ENCODE data around the gene NR2F6.

NR2F6 gene

GRCh38 chr19:17202249-17202648 lies 43.5 kb downstream of the NR2F6 start:
- Histone ChIP-seq H3K4me2 (ENCODE audit: low read length) (no peak overlapping the region), H3K9me2 (replicated peaks; ENCODE audit: control insufficient read depth, low read length) (no peaks in the 10 kb centered on the region), H3K27me3 (ENCODE audit: control insufficient read depth, low read length) (no peaks in the 10 kb centered on the region), H3K9me3 (ENCODE audit: control insufficient read depth, insufficient read depth, low read length) (no peaks in the 10 kb centered on the region), H3K27ac (ENCODE audit: low read depth, low read length) (no peak overlapping the region), H4K20me1 (ENCODE audit: control insufficient read depth, insufficient read depth, low read depth, low read length) (no peaks in the 10 kb centered on the region), H3K4me3 (ENCODE audit: low read length) (no peak overlapping the region), H3K36me3 (ENCODE audit: control insufficient read depth, low read length) (peaks cover 80% of the 10 kb centered on the region), H3K4me1 (ENCODE audit: control insufficient read depth, low read length) (peaks cover 16% of the 10 kb centered on the region), H3F3A (ENCODE audit: control insufficient read depth, insufficient read depth) (no peaks in the 10 kb centered on the region), H3K79me2 (ENCODE audit: control insufficient read depth, low read length) (no peaks in the 10 kb centered on the region)
- TF ChIP-seq EZH2phosphoT487 (IDR thresholded peaks at IDR 0.05; ENCODE audit: borderline replicate concordance, low read length) (no peak), CTCF (IDR thresholded peaks at IDR 0.05; ENCODE audit: low read depth, low read length, poor library complexity, severe bottlenecking) (no peak)

GRCh38 chr19:17200408-17201079 lies 45.2 kb downstream of the NR2F6 start:
- H3K4me2 ChIP-seq (ENCODE audit: low read length) = no peak overlapping the region

GRCh38 chr19:17197666-17198065 lies 48.1 kb downstream of the NR2F6 start:
- Histone ChIP-seq H3K9me2 (replicated peaks; ENCODE audit: control insufficient read depth, low read length) (no peaks in the 10 kb centered on the region), H3K4me2 (ENCODE audit: low read length) (no peak overlapping the region), H3K79me2 (ENCODE audit: control insufficient read depth, low read length) (no peaks in the 10 kb centered on the region), H4K20me1 (ENCODE audit: control insufficient read depth, insufficient read depth, low read depth, low read length) (no peaks in the 10 kb centered on the region), H3K36me3 (ENCODE audit: control insufficient read depth, low read length) (peaks cover 82% of the 10 kb centered on the region), H3F3A (ENCODE audit: control insufficient read depth, insufficient read depth) (no peaks in the 10 kb centered on the region), H3K4me3 (ENCODE audit: low read length) (no peak overlapping the region), H3K27me3 (ENCODE audit: control insufficient read depth, low read length) (no peaks in the 10 kb centered on the region), H3K4me1 (ENCODE audit: control insufficient read depth, low read length) (peaks cover 11% of the 10 kb centered on the region), H3K27ac (ENCODE audit: low read depth, low read length) (no peak overlapping the region), H3K9me3 (ENCODE audit: control insufficient read depth, insufficient read depth, low read length) (no peaks in the 10 kb centered on the region)
- TF ChIP-seq EZH2phosphoT487 (IDR thresholded peaks at IDR 0.05; ENCODE audit: borderline replicate concordance, low read length) (no peak), CTCF (IDR thresholded peaks at IDR 0.05; ENCODE audit: low read depth, low read length, poor library complexity, severe bottlenecking) (no peak)

More at GRCh38 chr19:17200408-17201079, 45.2 kb downstream of the NR2F6 start:
- TF ChIP-seq EZH2phosphoT487 (IDR thresholded peaks at IDR 0.05; ENCODE audit: borderline replicate concordance, low read length) (no peak), CTCF (IDR thresholded peaks at IDR 0.05; ENCODE audit: low read depth, low read length, poor library complexity, severe bottlenecking) (no peak)
- no peaks in the 10 kb centered on the region for H3K9me3 ChIP-seq (ENCODE audit: control insufficient read depth, insufficient read depth, low read length)
- peaks cover 16% of the 10 kb centered on the region for H3K4me1 ChIP-seq (ENCODE audit: control insufficient read depth, low read length)
- no peaks in the 10 kb centered on the region for H3K9me2 ChIP-seq (replicated peaks; ENCODE audit: control insufficient read depth, low read length)
- no peak overlapping the region for H3K4me3 ChIP-seq (ENCODE audit: low read length)
- no peaks in the 10 kb centered on the region for H4K20me1 ChIP-seq (ENCODE audit: control insufficient read depth, insufficient read depth, low read depth, low read length)
- H3F3A ChIP-seq (ENCODE audit: control insufficient read depth, insufficient read depth) = no peaks in the 10 kb centered on the region
- no peaks in the 10 kb centered on the region for H3K27me3 ChIP-seq (ENCODE audit: control insufficient read depth, low read length)
- peaks cover 74% of the 10 kb centered on the region for H3K36me3 ChIP-seq (ENCODE audit: control insufficient read depth, low read length)
- H3K27ac ChIP-seq (ENCODE audit: low read depth, low read length) = no peak overlapping the region
- H3K79me2 ChIP-seq (ENCODE audit: control insufficient read depth, low read length) = no peaks in the 10 kb centered on the region
